Fibroblast of skin of abdomen (primary cell): ENCODE measurements around the gene LY6G6F. TPM values are rescaled to one million over a fixed set of nuclear protein-coding genes. Genes with fewer than 3 reads are reported as not detected.

Source experiments
- DNase-seq: peaks from one replicate; pipeline ENCODE4 v3.0.0-alpha.2; 2013
- polyA plus RNA-seq, 2 experiments: library from polyadenylated mRNA; unstranded; fragments of 120-200 nt; gene quantifications; one replicate each; pipeline ENCODE4 v1.2.1, GENCODE V29; 2013; ENCODE audit not compliant: insufficient read length in 2 of 2

LY6G6F gene
- not detected for polyA plus RNA-seq (2013, experiment 1 of 2; ENCODE audit: insufficient read length)
- polyA plus RNA-seq (2013, experiment 2 of 2; ENCODE audit: insufficient read length), result not detected

- no peak for DNase-seq
Observed at GRCh38 chr6:31706599-31706998, at the start of gene LY6G6F. Gene LY6G6F (plus strand): TSS chr6:31706866. CDS start chr6:31706907, 41 bp downstream.

- DNase-seq, result no peak
Observed at GRCh38 chr6:31657406-31658157, 49.1 kb upstream of the LY6G6F start.

DNA sequence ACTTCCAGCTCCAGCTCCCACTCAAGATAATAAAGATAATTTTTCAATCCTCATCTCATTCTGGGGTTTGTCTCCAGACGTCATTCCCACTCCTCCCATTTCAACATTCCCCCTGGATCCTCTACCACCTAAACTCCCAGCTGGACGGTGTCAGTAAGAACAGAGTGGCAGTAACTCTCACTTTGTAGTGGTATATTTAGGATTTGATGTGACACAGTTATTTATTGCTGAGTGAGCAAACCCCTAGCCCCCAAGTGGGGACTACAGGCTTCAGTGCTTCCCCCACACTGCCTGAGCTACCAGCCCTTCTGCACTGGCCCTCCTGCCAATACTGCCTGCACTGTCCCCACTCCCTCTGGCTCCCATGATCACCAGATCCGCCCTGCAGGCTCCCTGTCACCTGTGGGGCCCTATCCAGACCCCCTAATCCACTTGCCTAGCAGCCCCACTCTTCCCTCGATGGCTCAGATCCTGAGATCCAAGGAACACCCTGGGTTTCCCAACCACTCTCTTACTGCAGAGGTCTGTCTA is 48.4 kb upstream of the LY6G6F start:
- no peak for DNase-seq

- no peak for DNase-seq
Observed at GRCh38 chr6:31658983-31659648, 47.5 kb upstream of the LY6G6F start.

DNA sequence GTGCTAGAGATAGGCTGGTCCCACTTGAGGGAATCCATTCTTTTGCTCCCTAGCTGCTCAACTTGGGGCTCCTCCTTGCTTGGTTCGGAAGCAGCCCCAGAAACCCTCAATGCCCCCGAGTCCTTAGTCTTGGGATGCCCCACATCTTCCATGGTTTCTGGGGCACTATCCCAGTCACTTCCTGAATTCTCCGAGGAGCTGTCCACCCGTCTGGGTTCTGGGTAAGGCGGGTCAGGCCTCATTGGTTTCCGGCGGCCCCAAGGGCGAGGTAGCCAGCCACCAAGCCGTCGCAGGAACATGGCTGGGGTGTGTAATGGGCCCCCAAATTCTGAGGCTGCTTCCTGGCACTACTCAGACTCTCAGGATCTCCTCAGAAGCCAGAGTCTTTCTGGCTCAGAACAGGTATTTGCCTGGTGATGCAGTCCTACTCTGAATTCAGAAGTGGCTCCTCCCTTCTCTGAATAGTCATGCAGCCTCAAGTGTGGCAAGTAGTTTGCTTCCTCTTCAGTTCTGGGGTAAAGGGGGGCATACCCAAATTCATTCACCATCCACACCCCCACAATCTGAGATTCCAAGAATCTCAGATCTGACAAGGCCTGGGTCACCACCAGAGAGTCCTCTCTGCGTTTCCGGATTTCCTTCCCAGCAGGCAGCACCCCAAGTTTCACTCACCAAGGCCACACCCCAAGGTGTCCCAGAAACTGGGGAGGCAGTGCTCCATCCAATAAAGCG is 46.9 kb upstream of the LY6G6F start:
- no peak for DNase-seq

DNA sequence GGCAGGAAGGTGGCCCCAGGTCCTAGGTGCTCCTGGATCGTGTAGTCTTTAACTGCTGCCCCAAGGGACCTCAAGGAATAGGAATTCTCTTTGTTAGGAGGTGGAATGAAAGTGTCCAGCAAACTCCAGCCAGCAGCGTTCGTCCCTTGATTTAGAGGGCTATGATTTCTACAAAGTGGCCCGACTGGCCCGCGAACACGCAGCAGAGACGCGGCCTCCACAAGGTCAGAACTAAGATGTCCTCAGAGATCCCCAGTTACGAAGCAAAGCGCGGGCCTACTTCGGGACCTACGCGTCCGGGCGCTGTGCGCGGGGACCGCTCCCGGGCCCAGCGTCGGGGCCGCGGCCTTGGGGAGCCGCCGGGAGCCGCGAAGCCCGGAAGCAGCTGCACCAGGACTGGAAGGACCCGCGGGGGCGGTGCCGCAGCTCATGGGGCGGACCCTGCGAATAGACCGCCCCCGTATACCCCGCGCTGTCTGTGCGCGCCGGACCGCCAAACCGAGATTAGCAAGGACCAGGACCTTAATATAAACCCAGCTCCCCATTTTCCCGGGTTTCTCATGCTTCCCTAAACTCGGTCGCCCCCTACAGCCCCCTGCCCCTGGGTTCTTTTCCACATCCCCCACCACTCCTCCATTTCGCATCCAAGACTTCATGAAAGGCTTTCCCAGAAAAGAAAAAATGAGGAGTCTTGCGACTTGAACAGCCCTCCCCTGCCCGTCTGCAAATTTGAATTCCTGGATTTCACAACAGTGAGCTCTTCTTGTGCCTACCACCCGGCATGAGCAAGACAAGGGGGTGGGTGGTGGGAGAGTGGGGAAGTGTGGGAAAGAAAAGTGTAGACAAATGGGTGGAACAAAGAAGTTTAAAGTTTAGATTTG is 46.0 kb upstream of the LY6G6F start, which contains the start of gene C6orf47:
C6orf47 (minus strand) TSS at position 398 of the 881 bp plus-strand sequence. CDS start 831 bp downstream, outside the sequence.
- peak; percentile 78 for DNase-seq

DNA sequence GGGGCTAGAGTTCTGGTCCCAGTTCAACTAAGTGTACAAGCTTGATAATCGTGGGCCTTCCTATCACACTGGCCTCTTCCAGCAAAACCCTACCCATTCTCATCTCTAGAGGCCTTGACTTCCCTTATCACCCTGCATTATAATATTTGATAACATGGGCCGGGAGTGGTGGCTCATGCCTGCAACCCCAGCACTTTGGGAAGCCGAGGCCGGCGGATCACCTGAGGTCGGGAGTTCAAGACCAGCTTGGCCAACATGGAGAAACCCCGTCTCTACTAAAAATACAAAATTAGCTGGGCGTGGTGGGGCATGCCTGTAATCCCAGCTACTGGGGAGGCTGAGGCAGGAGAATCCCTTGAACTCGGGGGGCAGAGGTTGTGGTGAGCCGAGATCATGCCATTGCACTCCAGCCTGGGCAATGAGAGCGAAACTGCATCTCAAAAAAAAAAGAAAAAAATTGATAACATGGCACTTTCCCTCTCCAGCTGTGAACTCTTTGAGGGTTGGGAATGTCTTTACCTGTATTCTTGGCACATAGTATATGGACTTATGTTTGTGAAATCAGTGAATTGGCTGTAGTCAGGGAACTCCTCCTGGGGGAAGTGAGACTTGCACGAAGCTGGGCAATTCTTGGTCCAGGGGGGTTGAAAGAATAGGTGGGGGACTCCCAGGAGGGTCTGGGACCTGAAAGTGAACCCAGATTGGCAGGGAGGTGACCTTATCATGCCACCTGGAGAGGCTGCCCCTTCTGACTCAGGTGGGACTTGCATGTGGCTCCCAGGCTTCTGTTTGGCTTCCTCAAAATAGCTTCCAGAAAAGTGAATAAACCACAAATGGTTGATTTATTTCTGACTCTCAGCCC is 45.2 kb upstream of the LY6G6F start:
- no peak for DNase-seq

DNA sequence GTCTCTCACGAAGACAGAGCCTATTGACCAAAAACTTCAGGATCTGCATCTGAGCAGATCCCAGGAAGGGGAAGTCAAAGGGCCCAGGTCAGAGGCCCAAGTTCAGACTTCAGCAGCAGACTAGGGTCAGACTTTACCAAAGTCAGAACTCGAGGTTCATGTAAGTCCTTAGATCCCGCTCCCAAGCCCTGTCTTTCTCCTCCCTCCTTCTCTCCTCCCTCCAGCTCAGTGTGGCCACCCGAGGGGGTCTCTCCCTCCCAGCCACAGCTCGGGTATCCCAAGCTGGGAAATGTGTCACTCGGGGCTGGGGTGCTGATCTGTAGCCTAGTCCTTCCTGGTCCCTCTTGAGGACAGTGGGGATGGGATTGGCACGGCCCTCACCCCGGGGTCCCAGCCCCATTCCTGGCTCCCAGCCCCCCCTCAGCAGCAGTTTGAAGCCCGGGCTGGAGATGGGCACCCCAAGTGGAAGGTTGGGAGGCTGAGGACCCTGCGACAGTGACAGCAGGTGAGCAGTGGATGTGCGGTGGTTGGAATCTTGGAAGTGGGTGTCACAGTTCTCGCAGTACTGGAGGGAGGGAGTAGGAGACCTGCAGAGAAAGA is 44.4 kb upstream of the LY6G6F start:
- DNase-seq, result no peak

DNA sequence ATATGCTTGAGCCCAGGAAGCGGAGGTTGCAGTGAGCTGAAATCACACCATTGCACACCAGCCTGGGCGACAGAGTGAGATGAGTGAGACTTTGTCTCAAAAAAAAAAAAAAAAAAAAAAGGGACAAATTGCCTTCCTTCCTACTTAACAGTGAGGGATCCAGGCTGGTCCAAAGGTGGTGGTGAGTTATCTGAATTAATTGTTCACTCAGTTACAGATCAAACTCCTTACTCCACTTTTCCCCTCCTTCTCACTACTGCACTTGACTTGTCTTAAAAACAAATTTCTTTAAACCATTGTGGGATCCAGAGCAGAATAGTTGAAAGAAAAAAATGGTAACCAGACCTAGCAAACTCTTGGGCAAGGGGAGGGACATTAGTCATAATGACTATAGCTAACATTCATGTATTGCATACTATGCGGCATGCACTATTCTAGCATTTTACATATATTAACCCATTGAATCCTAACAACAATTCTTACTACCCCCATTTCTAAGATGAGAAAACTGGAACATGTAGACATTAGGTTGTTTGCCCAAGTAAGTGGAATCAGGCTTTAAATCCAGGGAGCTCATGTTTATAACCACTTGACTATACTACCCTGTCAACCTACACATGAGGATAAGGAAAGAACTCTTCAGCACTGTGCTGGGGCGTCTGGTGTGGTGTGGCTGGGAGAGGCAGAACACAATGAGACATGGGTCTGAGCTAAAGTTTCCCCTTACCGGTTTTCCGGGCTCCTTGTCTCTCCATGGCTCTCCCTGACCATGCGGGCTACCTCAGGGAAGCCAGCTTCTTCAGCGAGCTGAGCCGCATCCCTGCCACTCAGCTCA is 43.3 kb upstream of the LY6G6F start:
- DNase-seq, result peak; percentile 46

DNA sequence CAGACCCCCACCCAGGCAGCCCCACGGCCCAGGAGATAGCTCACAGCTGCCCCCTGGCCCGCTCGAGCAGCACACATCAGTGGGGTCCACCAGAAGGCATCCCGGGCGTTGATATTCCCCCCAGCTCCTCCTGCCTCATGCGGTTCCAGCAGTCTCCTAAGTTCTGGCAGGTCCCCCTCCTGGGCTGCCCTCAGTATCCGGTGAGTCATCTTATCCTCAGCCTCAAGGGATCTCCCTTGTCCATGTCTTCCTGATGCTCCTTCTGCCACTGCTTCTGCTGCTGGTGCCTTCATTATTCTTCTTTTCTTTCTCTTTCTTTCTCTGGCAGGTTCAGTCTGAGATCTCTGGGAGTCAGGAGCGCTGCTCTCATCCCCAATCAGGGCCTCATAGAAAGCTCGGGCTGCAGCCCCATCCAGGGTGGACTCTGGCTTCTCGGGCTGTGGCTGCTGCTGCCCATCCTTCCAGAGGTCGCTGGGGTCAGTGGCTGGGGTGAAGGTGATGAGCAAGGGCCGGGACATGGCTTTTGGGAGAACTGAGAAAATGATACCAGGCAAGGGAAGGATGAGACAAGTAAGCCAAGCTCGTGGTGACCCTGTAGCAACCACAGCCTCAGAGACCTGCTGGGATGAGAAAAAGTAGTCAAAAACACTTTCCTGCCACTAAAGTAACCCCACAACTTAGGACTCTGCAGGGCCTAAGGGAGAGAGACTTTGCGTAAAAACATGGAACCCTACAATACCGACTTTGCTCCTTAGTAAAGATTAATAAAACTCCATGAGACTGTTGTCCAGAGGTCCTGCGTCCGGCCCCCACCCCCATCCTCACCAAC is 42.5 kb upstream of the LY6G6F start:
- DNase-seq, result peak; percentile 79

- DNase-seq, result peak; percentile 94
Observed at GRCh38 chr6:31664790-31665500, 41.7 kb upstream of the LY6G6F start, which contains the start of gene GPANK1. Gene GPANK1 (minus strand): TSS chr6:31664997. CDS start chr6:31664478, 519 bp downstream.

DNA sequence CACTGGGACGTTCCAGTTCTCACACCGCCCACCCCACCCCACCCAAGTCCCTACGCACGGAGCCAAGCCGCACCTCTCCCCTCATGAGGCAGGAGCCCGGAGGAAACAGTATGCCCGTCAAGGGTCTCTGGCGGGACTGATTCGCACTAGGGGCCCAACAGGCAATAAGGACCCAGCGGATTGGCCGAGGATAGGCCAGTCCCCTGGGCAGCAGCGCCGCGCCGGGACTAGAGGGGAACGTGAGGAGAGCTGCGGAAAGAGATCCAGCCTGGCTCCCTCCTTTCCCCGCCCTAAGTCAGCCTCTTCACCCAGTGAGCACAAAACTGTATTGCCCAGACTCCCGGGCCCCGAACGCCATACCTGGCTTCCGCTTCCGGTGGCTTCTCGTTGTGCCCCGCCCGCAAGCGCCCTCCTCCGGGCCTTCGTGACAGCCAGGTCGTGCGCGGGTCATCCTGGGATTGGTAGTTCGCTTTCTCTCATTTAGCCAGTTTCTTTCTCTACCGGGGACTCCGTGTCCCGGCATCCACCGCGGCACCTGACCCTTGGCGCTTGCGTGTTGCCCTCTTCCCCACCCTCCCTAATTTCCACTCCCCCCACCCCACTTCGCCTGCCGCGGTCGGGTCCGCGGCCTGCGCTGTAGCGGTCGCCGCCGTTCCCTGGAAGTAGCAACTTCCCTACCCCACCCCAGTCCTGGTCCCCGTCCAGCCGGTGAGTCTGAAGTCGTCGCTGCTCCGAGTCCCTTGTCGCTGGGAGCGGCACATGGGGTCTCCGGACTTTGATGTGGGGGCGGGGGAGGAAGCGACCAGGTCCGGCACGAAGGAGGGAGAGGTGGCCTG is 40.9 kb upstream of the LY6G6F start, which contains the start of gene CSNK2B:
CSNK2B (plus strand) TSS at position 580 of the 836 bp plus-strand sequence. CDS start 752 bp downstream, outside the sequence.
- peak; percentile 97 for DNase-seq

GRCh38 chr6:31666337-31666965 is 40.2 kb upstream of the LY6G6F start:
- no peak for DNase-seq

DNA sequence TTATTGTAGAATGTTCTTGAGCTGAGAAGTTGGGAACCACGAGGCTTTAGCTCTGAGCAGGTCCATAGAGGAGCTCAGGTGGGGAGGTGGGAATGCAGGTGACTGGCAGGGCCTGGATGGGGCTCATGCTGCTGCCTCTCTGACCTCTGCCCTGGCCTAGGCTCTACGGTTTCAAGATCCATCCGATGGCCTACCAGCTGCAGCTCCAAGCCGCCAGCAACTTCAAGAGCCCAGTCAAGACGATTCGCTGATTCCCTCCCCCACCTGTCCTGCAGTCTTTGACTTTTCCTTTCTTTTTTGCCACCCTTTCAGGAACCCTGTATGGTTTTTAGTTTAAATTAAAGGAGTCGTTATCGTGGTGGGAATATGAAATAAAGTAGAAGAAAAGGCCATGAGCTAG is 37.0 kb upstream of the LY6G6F start, which contains the start of gene LY6G5B:
LY6G5B (plus strand) TSS at position 301 of the 400 bp plus-strand sequence. CDS start 975 bp downstream, outside the sequence.
- DNase-seq, result no peak

- no peak for DNase-seq
Observed at GRCh38 chr6:31676322-31676903, 30.3 kb upstream of the LY6G6F start.
